Mammary epithelial cell (primary cell): Measurements from ENCODE around the gene GJC3.

Experiments
- CTCF ChIP-seq, 2 donors: IDR thresholded peaks in 1 of 2; conservative IDR thresholded peaks in 1 of 2; 2 replicates each; pipeline ENCODE4 v1.5.1; 2011 to 2012; ENCODE audit warnings: inconsistent platforms in 2 of 2, low read length in 2 of 2, mild to moderate bottlenecking in 2 of 2, control low read depth in 1 of 2, low read depth in 1 of 2; ENCODE audit not compliant: insufficient read depth in 1 of 2; ENCODE audit errors: extremely low read depth in 1 of 2
- EZH2 ChIP-seq: IDR thresholded peaks from 2 replicates; pipeline ENCODE4 v1.6.1; 2012; ENCODE audit warnings: low read length, inconsistent platforms, borderline replicate concordance

- TF ChIP-seq CTCF (conservative IDR thresholded peaks at IDR 0.05 in 1 of 2, IDR thresholded peaks at IDR 0.05 in 1 of 2; ENCODE audit: extremely low read depth in 1 of 2, insufficient read depth in 1 of 2, low read depth in 1 of 2, low read length in 2 of 2), result no peak
- TF ChIP-seq EZH2, result no peak
These were observed 29.3 kb upstream of the GJC3 start for GRCh38 chr7:99958564-99959227.
